ENCODE data around the gene SCAP.

Gene SCAP

GRCh38 chr3:47366833-47367232, 108.9 kb downstream of the SCAP start:
- no peak for DNase-seq (ENCODE audit: low read depth in 2 of 2)

DNA sequence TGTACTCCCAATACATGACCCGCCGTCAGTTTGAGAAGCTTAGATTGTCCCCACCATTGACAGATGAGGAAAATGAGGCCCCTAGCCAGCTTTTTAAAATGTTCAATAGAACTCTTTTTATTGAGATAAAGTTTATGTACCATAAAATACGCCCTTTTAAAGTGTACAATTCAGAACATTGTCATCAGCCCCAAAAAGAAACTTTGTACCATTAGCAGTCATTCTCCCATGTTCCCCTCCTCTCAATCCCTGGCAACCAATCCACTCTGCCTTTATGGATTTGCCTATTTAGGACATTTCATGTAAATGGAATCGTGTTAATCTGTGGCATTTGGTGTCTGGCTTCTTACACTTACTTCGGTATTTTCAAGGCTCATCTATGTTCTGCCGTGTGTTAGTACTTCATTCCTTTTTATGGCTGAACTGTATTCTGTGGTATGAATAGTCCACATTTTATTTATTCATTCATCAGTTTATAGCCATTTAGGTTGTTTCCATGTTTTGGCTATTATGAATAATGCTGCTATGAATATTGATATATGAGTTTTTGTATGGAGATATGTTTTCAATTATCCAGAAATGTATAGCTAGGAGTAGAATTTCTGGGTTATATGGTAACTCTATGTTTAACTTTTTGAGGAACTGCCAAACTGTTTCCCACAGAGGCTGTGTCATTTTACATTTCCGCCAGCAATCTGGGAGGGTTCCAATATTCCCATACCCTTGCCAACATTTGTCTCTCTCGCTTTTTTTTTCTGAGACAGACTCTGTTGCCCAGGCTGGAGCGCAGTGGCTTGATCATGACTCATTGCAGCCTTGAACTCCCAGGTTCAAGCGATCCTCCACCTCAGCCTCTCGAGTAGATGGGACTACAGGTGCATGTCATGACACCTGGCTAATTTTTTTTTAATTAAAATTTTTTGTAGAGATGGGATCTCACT, 110.3 kb downstream of the SCAP start:
- no peak for DNase-seq (ENCODE audit: low read depth in 2 of 2)
